Right lobe of liver (tissue), 6 donors: ENCODE data around the gene RABEP2. TPM values are rescaled to one million over a fixed set of nuclear protein-coding genes. Genes with fewer than 3 reads are reported as not detected.
A peak's percentile ranks its signal among the peaks of the same experiment; 100 is the strongest.

Experiments used
- ATAC-seq, 4 donors: fragments of 200-7000 bp; cut with Tn5 transposase; one replicate each; pipeline ENCODE4 v1.9.1; 2020; ENCODE audit warnings: mild to moderate bottlenecking in 4 of 4, moderate library complexity in 4 of 4
- DNase-seq, 3 donors: peaks; one replicate each; pipeline ENCODE4 v3.0.0-alpha.2; 2020
- H3K27ac ChIP-seq, 3 donors: fragments of 200-600 bp; one replicate each; pipeline ENCODE4 v1.8.0; 2022
- H3K27me3 ChIP-seq, 2 donors: fragments of 200-600 bp; one replicate each; pipeline ENCODE4 v1.8.0; 2022
- H3K36me3 ChIP-seq, 4 donors: fragments of 200-600 bp; sonication (generic) in 1 of 4; one replicate each; pipeline versions ENCODE4 v1.5.1 to v1.8.0; 2017 to 2022; ENCODE audit warnings: control low read depth in 1 of 4
- H3K4me1 ChIP-seq, 4 donors: fragments of 200-600 bp; sonication (generic) in 1 of 4; one replicate each; pipeline versions ENCODE4 v1.5.1 to v1.8.0; 2017 to 2022; ENCODE audit warnings: control low read depth in 1 of 4
- H3K4me3 ChIP-seq, 3 donors: fragments of 200-600 bp; one replicate each; pipeline ENCODE4 v1.8.0; 2022
- H3K9me3 ChIP-seq, 4 donors: fragments of 200-600 bp; sonication (generic) in 1 of 4; one replicate each; pipeline versions ENCODE4 v1.5.1 to v1.8.0; 2017 to 2022; ENCODE audit warnings: control low read depth in 1 of 4
- CTCF ChIP-seq, 4 donors: fragments of 200-600 bp in 3 of 4; fragments of 450-650 bp in 1 of 4; IDR thresholded peaks; one replicate each; pipeline versions ENCODE4 v1.5.1 to v1.8.0; 2016 to 2022; ENCODE audit warnings: antibody characterized with exemption in 4 of 4, mild to moderate bottlenecking in 2 of 4
- POLR2A ChIP-seq: fragments of 450-650 bp; IDR thresholded peaks from one replicate; pipeline ENCODE4 v1.6.1; 2017; ENCODE audit warnings: antibody characterized with exemption, mild to moderate bottlenecking
- WGBS: methylation state at CpG from one replicate; pipeline ENCODE4 v1.1.6; 2018; ENCODE audit warnings: low coverage, low lambda C conversion rate; ENCODE audit not compliant: insufficient coverage; ENCODE audit errors: missing lambda C conversion rate; 5-methylcytosine and 5-hydroxymethylcytosine counted together
- intact Hi-C, 2 donors: fragments of 100-400 bp; cut with DNase I; formaldehyde crosslinking; loops; one replicate each; pipeline versions ENCODE4 v1.11.2 to v1.14.1; 2022
- total RNA-seq, 6 experiments: library from RNA; depleted of rRNA in 2 of 6; stranded (reverse); fragments of >200 nt in 2 of 6; fragmentation: NEBNext Ultra II Directional in 3 of 6; extraction: Animal tissue kit (Norgen Biotek cat#: 25700) in 3 of 6; gene quantifications; one replicate each; pipeline versions ENCODE4 v1.1.0 to v1.2.4, GENCODE V29; 2016 to 2023
- donor health status: DM: no; HTN: yes; CAD: no.
- donor health status: DM: no; HTN: no; CAD: no.
- donor health status: DM: no; HTN: no; CAD: no.
- donor health status: DM: no; HTN: yes; CAD: no.
- donor health status: DM: no; HTN: yes; CAD: no.

RABEP2 gene
- total RNA-seq, 6 experiments from 2014 or later: 5.0 to 21.0 (median 9.1) TPM

GRCh38 chr16:28924399-28924761 lies 658 bp downstream of the RABEP2 start:
- TF ChIP-seq CTCF (IDR thresholded peaks at IDR 0.05) (no peak), POLR2A (no peak)
- peaks cover 0 to 5% (median 0%) of the 10 kb centered on the region in 4 donors for H3K4me1 ChIP-seq
- H3K9me3 ChIP-seq: no peaks in the 10 kb centered on the region
- intact Hi-C loops: no loop called here
- H3K4me3 ChIP-seq: peak overlapping the region; percentile 90 to 97 (median 91)
- H3K27ac ChIP-seq: peak overlapping the region in 1 of 3 donors; percentile 96
- H3K27me3 ChIP-seq: no peaks in the 10 kb centered on the region
- peaks cover 0 to 2% (median 0%) of the 10 kb centered on the region in 4 donors for H3K36me3 ChIP-seq
- DNase-seq: peak in 1 of 3 donors; percentile 64
- ATAC-seq: no peak
- 54% methylated on average over 10 of the region's 15 CpGs for WGBS

- DNase-seq (no peak), ATAC-seq (no peak)
- Histone ChIP-seq H3K27me3 (no peaks in the 10 kb centered on the region), H3K4me3 (no peak overlapping the region), H3K27ac (no peak overlapping the region), H3K9me3 (no peaks in the 10 kb centered on the region), H3K36me3 (peaks cover 0 to 4% (median 0%) of the 10 kb centered on the region in 4 donors), H3K4me1 (peaks cover 0 to 5% (median 0%) of the 10 kb centered on the region in 4 donors)
- intact Hi-C loops: no loop called here
- no peak for TF ChIP-seq CTCF (IDR thresholded peaks at IDR 0.05)
- no peak for TF ChIP-seq POLR2A
- WGBS: 81% methylated on average over 9 of the region's 13 CpGs
These were observed 1.2 kb downstream of the RABEP2 start for GRCh38 chr16:28923652-28924398.

- TF ChIP-seq CTCF (IDR thresholded peaks at IDR 0.05): no peak
- TF ChIP-seq POLR2A: no peak
- Histone ChIP-seq H3K36me3 (peaks cover 0 to 9% (median 0%) of the 10 kb centered on the region in 4 donors), H3K4me3 (no peak overlapping the region), H3K9me3 (no peaks in the 10 kb centered on the region), H3K4me1 (peaks cover 0 to 5% (median 0%) of the 10 kb centered on the region in 4 donors), H3K27ac (no peak overlapping the region), H3K27me3 (no peaks in the 10 kb centered on the region)
- DNase-seq (no peak), ATAC-seq (no peak)
- intact Hi-C loops: no loop called here
- WGBS: 93% methylated on average over 3 of the region's 3 CpGs
These were observed 1.8 kb downstream of the RABEP2 start for GRCh38 chr16:28923231-28923587.

- H3K27me3 ChIP-seq: no peaks in the 10 kb centered on the region
- no peaks in the 10 kb centered on the region for H3K4me1 ChIP-seq
- H3K36me3 ChIP-seq: peaks cover 0 to 23% (median 1%) of the 10 kb centered on the region in 4 donors
- intact Hi-C loops: no loop called here
- TF ChIP-seq POLR2A (no peak), CTCF (IDR thresholded peaks at IDR 0.05) (no peak)
- 60% methylated on average over 1 of the region's 3 CpGs for WGBS
- H3K4me3 ChIP-seq: no peak overlapping the region
- H3K27ac ChIP-seq: no peak overlapping the region
- no peaks in the 10 kb centered on the region for H3K9me3 ChIP-seq
- ATAC-seq (no peak), DNase-seq (no peak)
These were observed 6.3 kb downstream of the RABEP2 start for GRCh38 chr16:28918698-28919097.
